Stimulated activated CD4-positive, alpha-beta T cell treated with anti-CD3 and anti-CD28 coated beads, Interleukin-4, amount 100 ng/mL, for 24 hours (primary cell): ENCODE results near the gene SMKR1.
"Not testable (repeated sequence)": the region's sequence is repeated elsewhere in the genome, so short reads cannot be mapped to it uniquely, and the experiment has no call there.

Source experiments
- DNase-seq: peaks from one replicate; pipeline ENCODE4 v3.0.0-alpha.2; 2020

The SMKR1 gene

GRCh38 chr7:129489491-129489890 is 12.8 kb upstream of the SMKR1 start:
- DNase-seq = no peak

- no peak for DNase-seq
Observed at GRCh38 chr7:129492391-129492790, 9.9 kb upstream of the SMKR1 start.

- DNase-seq = no peak
Observed at GRCh38 chr7:129493555-129493954, 8.8 kb upstream of the SMKR1 start.

- DNase-seq = peak; percentile 10
Observed at GRCh38 chr7:129494041-129494440, 8.3 kb upstream of the SMKR1 start.

- DNase-seq = no peak
Observed at GRCh38 chr7:129495987-129496386, 6.3 kb upstream of the SMKR1 start.

- DNase-seq = no peak
Observed at GRCh38 chr7:129496653-129497052, 5.7 kb upstream of the SMKR1 start.

GRCh38 chr7:129497156-129497555 is 5.2 kb upstream of the SMKR1 start:
- no peak for DNase-seq

- DNase-seq = no peak
Observed at GRCh38 chr7:129498021-129498420, 4.3 kb upstream of the SMKR1 start.

- no peak for DNase-seq
Observed at GRCh38 chr7:129499999-129500398, 2.3 kb upstream of the SMKR1 start.

GRCh38 chr7:129502708-129503685 is 666 bp downstream of the SMKR1 start:
- DNase-seq = no peak

GRCh38 chr7:129503725-129504124 is 1.4 kb downstream of the SMKR1 start:
- no peak for DNase-seq

- DNase-seq = no peak
Observed at GRCh38 chr7:129512192-129512591, 9.9 kb downstream of the SMKR1 start.

GRCh38 chr7:129513546-129513945 is 11.2 kb downstream of the SMKR1 start:
- DNase-seq = no peak

GRCh38 chr7:129514683-129515082 is 12.4 kb downstream of the SMKR1 start:
- no peak for DNase-seq

GRCh38 chr7:129515381-129515780 is 13.1 kb downstream of the SMKR1 start:
- DNase-seq = no peak

- DNase-seq = no peak
Observed at GRCh38 chr7:129517931-129518330, 15.6 kb downstream of the SMKR1 start.

- DNase-seq = no peak
Observed at GRCh38 chr7:129519464-129519863, 17.1 kb downstream of the SMKR1 start.

- no peak for DNase-seq
Observed at GRCh38 chr7:129522088-129522970, 20.0 kb downstream of the SMKR1 start.

GRCh38 chr7:129522971-129523340 is 20.6 kb downstream of the SMKR1 start:
- DNase-seq = no peak

GRCh38 chr7:129523924-129524323 is 21.6 kb downstream of the SMKR1 start:
- no peak for DNase-seq

GRCh38 chr7:129524405-129524804 is 22.1 kb downstream of the SMKR1 start:
- DNase-seq = not testable (repeated sequence)

GRCh38 chr7:129525225-129525862 is 23.0 kb downstream of the SMKR1 start:
- DNase-seq = no peak

GRCh38 chr7:129529643-129530042 is 27.3 kb downstream of the SMKR1 start:
- no peak for DNase-seq
